Endothelial cell of umbilical vein (primary cell): ENCODE results near the gene TM4SF5. TPM values are rescaled to one million over a fixed set of nuclear protein-coding genes. Genes with fewer than 3 reads are reported as not detected.
A peak's percentile ranks its signal among the peaks of the same experiment; 100 is the strongest.

ENCODE experiments used
- BruUV-seq: library from RNA; stranded (reverse); fragments of 400-500 nt; replicated peaks from 2 replicates; lab custom pipeline; 2021; lab: Mats Ljungman, UMichigan
- CTCF ChIA-PET: fragments of 300-600, 350-600 bp; sonication (Branson Sonifier 250); formaldehyde crosslinking; loops from one replicate; lab custom pipeline; 2021; ENCODE audit warnings: antibody characterized with exemption, inconsistent platforms; lab: Charles Lee
- POLR2A ChIA-PET: fragments of 300-600, 350-600 bp; sonication (Branson Sonifier 250); formaldehyde crosslinking; loops from one replicate; lab custom pipeline; 2021; ENCODE audit warnings: antibody characterized with exemption, inconsistent platforms; lab: Charles Lee
- DNase-seq: peaks from one replicate; pipeline ENCODE4 v3.0.0-alpha.2; 2011; ENCODE audit warnings: low read depth, low spot score
- FAIRE-seq: peaks from 2 replicates; lab custom pipeline; 2011; peaks lifted over from hg19 to GRCh38; lab: Jason Lieb, UNC
- H2AFZ ChIP-seq: 2 replicates; pipeline ENCODE4 v1.6.0; 2012; ENCODE audit warnings: low read depth, low read length, control low read depth, inconsistent platforms
- H3K27ac ChIP-seq: 2 replicates; pipeline ENCODE4 v1.5.1; 2011; ENCODE audit warnings: low read depth, mild to moderate bottlenecking, control low read depth, low read length, moderate library complexity; ENCODE audit not compliant: insufficient read depth
- H3K27me3 ChIP-seq, 2 experiments: 2 replicates each; pipeline versions ENCODE4 v1.6.0 to v1.6.1; 2011; ENCODE audit warnings: low read length in 2 of 2, mixed read lengths in 1 of 2; ENCODE audit not compliant: control insufficient read depth in 2 of 2, insufficient read depth in 2 of 2
- H3K36me3 ChIP-seq, 2 experiments: 2 replicates in 1 of 2; 3 replicates in 1 of 2; pipeline ENCODE4 v1.5.1; 2011; ENCODE audit warnings: low read length in 2 of 2, mild to moderate bottlenecking in 1 of 2, moderate library complexity in 1 of 2; ENCODE audit not compliant: control insufficient read depth in 2 of 2, insufficient read depth in 2 of 2; ENCODE audit errors: extremely low read depth in 1 of 2
- H3K4me1 ChIP-seq: 3 replicates; pipeline ENCODE4 v1.5.1; 2011; ENCODE audit warnings: mild to moderate bottlenecking, low read length; ENCODE audit not compliant: control insufficient read depth, insufficient read depth; ENCODE audit errors: extremely low read depth
- H3K4me2 ChIP-seq: 2 replicates; pipeline ENCODE4 v1.6.1; 2011; ENCODE audit warnings: low read length, control low read depth, mixed read lengths; ENCODE audit not compliant: insufficient read depth
- H3K4me3 ChIP-seq, 3 experiments: fragments of 200-600 bp in 1 of 3; sonication (generic), shearing (Covaris generic) in 1 of 3; replicated peaks in 1 of 3; 2 replicates each; pipeline ENCODE4 v1.5.1; 2011 to 2016; ENCODE audit warnings: control low read depth in 3 of 3, low read length in 3 of 3, mild to moderate bottlenecking in 2 of 3, inconsistent platforms in 1 of 3, low read depth in 1 of 3, moderate library complexity in 1 of 3; ENCODE audit not compliant: insufficient read depth in 1 of 3
- H3K79me2 ChIP-seq: 2 replicates; pipeline ENCODE4 v1.6.0; 2012; ENCODE audit warnings: low read length, inconsistent platforms; ENCODE audit not compliant: control insufficient read depth, insufficient read depth
- H3K9ac ChIP-seq: replicated peaks from 2 replicates; pipeline ENCODE3; 2011; ENCODE audit warnings: low read length, control low read depth; ENCODE audit not compliant: insufficient read depth; ENCODE audit errors: extremely low read depth
- H3K9me1 ChIP-seq: replicated peaks from 3 replicates; pipeline ENCODE4 v1.6.0; 2011; ENCODE audit warnings: mild to moderate bottlenecking, low read length; ENCODE audit not compliant: control insufficient read depth, insufficient read depth; ENCODE audit errors: extremely low read depth
- H3K9me3 ChIP-seq: replicated peaks from 2 replicates; pipeline ENCODE4 v1.5.1; 2012; ENCODE audit warnings: low read length, inconsistent platforms; ENCODE audit not compliant: control insufficient read depth, insufficient read depth
- H4K20me1 ChIP-seq: replicated peaks from 2 replicates; pipeline ENCODE3; 2011; ENCODE audit warnings: mild to moderate bottlenecking, low read length; ENCODE audit not compliant: control insufficient read depth, insufficient read depth; ENCODE audit errors: extremely low read depth
- CTCF ChIP-seq, 2 donors: IDR thresholded peaks; 1 replicate in 1 of 2; 2 replicates in 1 of 2; pipeline ENCODE4 v1.5.1; 2011; ENCODE audit warnings: low read length in 2 of 2, mild to moderate bottlenecking in 2 of 2, moderate library complexity in 2 of 2, control low read depth in 1 of 2, inconsistent platforms in 1 of 2, low read depth in 1 of 2; ENCODE audit not compliant: insufficient read depth in 1 of 2; ENCODE audit errors: extremely low read depth in 1 of 2
- EZH2 ChIP-seq: IDR thresholded peaks from 2 replicates; pipeline ENCODE4 v1.6.1; 2012; ENCODE audit warnings: borderline replicate concordance, low read depth, mild to moderate bottlenecking, moderate library complexity, low read length, inconsistent platforms; ENCODE audit not compliant: severe bottlenecking
- FOS ChIP-seq: IDR thresholded peaks from 2 replicates; pipeline ENCODE4 v1.6.1; 2011; ENCODE audit warnings: mild to moderate bottlenecking, low read length, moderate library complexity, borderline replicate concordance; ENCODE audit not compliant: insufficient read depth
- GATA2 ChIP-seq: IDR thresholded peaks from 2 replicates; pipeline ENCODE4 v1.7.0; 2011; ENCODE audit warnings: low read depth, mild to moderate bottlenecking, moderate library complexity, mixed read lengths, low read length; ENCODE audit not compliant: insufficient read length, insufficient read depth
- JUN ChIP-seq: IDR thresholded peaks from 2 replicates; pipeline ENCODE4 v1.6.1; 2011; ENCODE audit warnings: borderline replicate concordance, low read depth; ENCODE audit not compliant: insufficient read length, insufficient read depth
- MAX ChIP-seq: IDR thresholded peaks from 2 replicates; pipeline ENCODE4 v1.6.1; 2011; ENCODE audit not compliant: insufficient read depth, insufficient read length
- MYC ChIP-seq: IDR thresholded peaks from one replicate; pipeline ENCODE4 v1.6.1; 2011; ENCODE audit warnings: mild to moderate bottlenecking, low read depth, low read length
- POLR2A ChIP-seq: IDR thresholded peaks from 2 replicates; pipeline ENCODE4 v1.6.1; 2012; ENCODE audit warnings: low read depth, mild to moderate bottlenecking, control low read depth, low read length
- POLR2AphosphoS5 ChIP-seq: IDR thresholded peaks from 2 replicates; pipeline ENCODE4 v1.6.1; 2012; ENCODE audit warnings: low read depth, mild to moderate bottlenecking, control low read depth, low read length, moderate library complexity; ENCODE audit not compliant: insufficient read depth
- dilution Hi-C: fragments of 300-500 bp; cut with MboI; formaldehyde crosslinking; loops from one replicate; pipeline ENCODE4 v1.15.0; 2019; ENCODE audit warnings: low sequenced_read_pairs; ENCODE audit not compliant: extremely low pct_ligation_motif_present
- intact Hi-C: fragments of 100-400 bp; cut with micrococcal nuclease; formaldehyde crosslinking; loops from one replicate; pipeline ENCODE4 v1.10.0; 2022
- polyA plus RNA-seq, 4 experiments: library from polyadenylated mRNA; depleted of rRNA in 3 of 4; stranded (reverse) in 3 of 4; unstranded in 1 of 4; fragments of >200 nt; gene quantifications; 2 replicates each; pipeline versions ENCODE4 v1.2.1 to v1.2.3, GENCODE V29; 2011 to 2012; ENCODE audit warnings: missing spikeins in 1 of 4
- total RNA-seq: library from RNA; stranded (reverse); gene quantifications from 2 replicates; pipeline ENCODE4 v1.2.3, GENCODE V29; 2021

TM4SF5 gene
- total and polyA plus RNA-seq, 2 donors (not counting 3 experiments of a cell fraction or from before 2014, with no cell fraction given): not detected

GRCh38 chr17:4734857-4735475 is 36.7 kb upstream of the TM4SF5 start:
- peaks cover 8 to 9% of the 10 kb centered on the region in 2 experiments for H3K27me3 ChIP-seq
- dilution Hi-C loops: no loop called here
- CTCF ChIA-PET: no interaction called here

GRCh38 chr17:4735876-4736651 is 35.6 kb upstream of the TM4SF5 start:
- H3K4me1 ChIP-seq: peaks cover 13% of the 10 kb centered on the region
- peaks cover 9 to 11% of the 10 kb centered on the region in 2 experiments for H3K27me3 ChIP-seq
- H3K4me3 ChIP-seq: no peak overlapping the region
- FAIRE-seq (peak; percentile 52), DNase-seq (peak; percentile 34)
- no peak overlapping the region for H3K9ac ChIP-seq
- ChIA-PET CTCF (interaction anchor here (1.0 to 1.2 kb wide), 5 partner anchors 10 to 167 kb away, joined by 3 read pairs; partner anchors contain the start of genes CHRNE and PSMB6), POLR2A (no interaction called here)
- H3K9me3 ChIP-seq: no peaks in the 10 kb centered on the region
- dilution Hi-C loops: no loop called here
- TF ChIP-seq GATA2: peak; percentile 42
- peak; percentile 62 for TF ChIP-seq FOS
- TF ChIP-seq JUN: no peak
- no peak for TF ChIP-seq POLR2A
- no peak for TF ChIP-seq CTCF (IDR thresholded peaks at IDR 0.05; ENCODE audit: extremely low read depth in 1 of 2, insufficient read depth in 1 of 2, low read depth in 1 of 2, low read length in 2 of 2)
- TF ChIP-seq MYC: no peak
- no peak for TF ChIP-seq EZH2
- no peak for TF ChIP-seq MAX
- no peak for TF ChIP-seq POLR2AphosphoS5
- no peak overlapping the region for H3K27ac ChIP-seq
- intact Hi-C loops: no loop called here
- H3K4me2 ChIP-seq: no peak overlapping the region
- no TSS peak for BruUV-seq
- H4K20me1 ChIP-seq: no peaks in the 10 kb centered on the region
- H3K9me1 ChIP-seq: no peaks in the 10 kb centered on the region
- H3K79me2 ChIP-seq: no peaks in the 10 kb centered on the region
- H3K36me3 ChIP-seq: no peaks in the 10 kb centered on the region
- peak overlapping the region; percentile 71 for H2AFZ ChIP-seq

More at GRCh38 chr17:4734857-4735475, 36.7 kb upstream of the TM4SF5 start:
- intact Hi-C loops: loop anchor here (5.0 kb wide), 1 partner anchor 167 kb away; the partner anchor contains the start of gene CHRNE
- no peak overlapping the region for H3K4me3 ChIP-seq
- no peaks in the 10 kb centered on the region for H3K36me3 ChIP-seq
- H3K4me2 ChIP-seq: no peak overlapping the region
- no peaks in the 10 kb centered on the region for H3K79me2 ChIP-seq
- TF ChIP-seq JUN: no peak
- TF ChIP-seq POLR2AphosphoS5: no peak
- TF ChIP-seq EZH2: no peak
- no peak for TF ChIP-seq MAX
- TF ChIP-seq GATA2: no peak
- no peaks in the 10 kb centered on the region for H3K9me1 ChIP-seq
- FAIRE-seq (no peak), DNase-seq (no peak)
- H3K27ac ChIP-seq: no peak overlapping the region
- H2AFZ ChIP-seq: no peak overlapping the region
- no peak overlapping the region for H3K9ac ChIP-seq
- no peaks in the 10 kb centered on the region for H4K20me1 ChIP-seq
- POLR2A ChIA-PET: no interaction called here
- no peaks in the 10 kb centered on the region for H3K9me3 ChIP-seq
- H3K4me1 ChIP-seq: peaks cover 16% of the 10 kb centered on the region
- no TSS peak for BruUV-seq
